Peyer's patch (tissue), 4 donors: ENCODE measurements around the gene CENPF.

Experiments used
- POLR2A ChIP-seq, 2 donors: fragments of 450-650 bp; IDR thresholded peaks; one replicate each; pipeline ENCODE4 v1.5.1; 2017; ENCODE audit warnings: antibody characterized with exemption in 2 of 2, mild to moderate bottlenecking in 2 of 2, moderate library complexity in 2 of 2
- TF ChIP-seq, protein P1 (sequence below), 6 experiments: fragments of 450-650 bp in 4 of 6; fragments of 200-600 bp in 2 of 6; sonication (generic) in 1 of 6; IDR thresholded peaks; one replicate each; pipeline ENCODE4 v1.5.1; 2017 to 2019; ENCODE audit warnings: antibody characterized with exemption in 6 of 6, mild to moderate bottlenecking in 3 of 6, moderate library complexity in 1 of 6

DNA sequence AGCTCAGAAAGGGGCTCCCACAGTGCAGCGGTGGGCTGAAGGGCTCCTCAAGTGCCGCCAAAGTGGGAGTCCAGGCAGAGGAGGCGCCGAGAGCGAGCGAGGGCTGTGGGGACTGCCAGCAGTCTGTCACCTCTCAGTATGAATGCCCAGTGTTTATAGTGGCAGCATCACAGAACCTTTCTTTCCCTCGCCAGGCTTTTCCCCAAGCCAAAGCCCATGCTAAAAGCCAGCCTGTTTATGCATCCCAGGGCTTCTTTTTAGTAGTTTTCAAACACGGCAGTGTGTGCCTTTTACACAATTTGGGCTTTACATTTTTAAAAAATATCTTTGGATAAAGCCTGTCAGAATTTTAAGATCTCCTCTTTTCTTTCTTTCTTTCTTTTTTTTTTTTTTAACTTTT is 70.6 kb downstream of the CENPF start:
- no peak for TF ChIP-seq POLR2A (IDR thresholded peaks at IDR 0.05)
- TF ChIP-seq, protein P1, sequence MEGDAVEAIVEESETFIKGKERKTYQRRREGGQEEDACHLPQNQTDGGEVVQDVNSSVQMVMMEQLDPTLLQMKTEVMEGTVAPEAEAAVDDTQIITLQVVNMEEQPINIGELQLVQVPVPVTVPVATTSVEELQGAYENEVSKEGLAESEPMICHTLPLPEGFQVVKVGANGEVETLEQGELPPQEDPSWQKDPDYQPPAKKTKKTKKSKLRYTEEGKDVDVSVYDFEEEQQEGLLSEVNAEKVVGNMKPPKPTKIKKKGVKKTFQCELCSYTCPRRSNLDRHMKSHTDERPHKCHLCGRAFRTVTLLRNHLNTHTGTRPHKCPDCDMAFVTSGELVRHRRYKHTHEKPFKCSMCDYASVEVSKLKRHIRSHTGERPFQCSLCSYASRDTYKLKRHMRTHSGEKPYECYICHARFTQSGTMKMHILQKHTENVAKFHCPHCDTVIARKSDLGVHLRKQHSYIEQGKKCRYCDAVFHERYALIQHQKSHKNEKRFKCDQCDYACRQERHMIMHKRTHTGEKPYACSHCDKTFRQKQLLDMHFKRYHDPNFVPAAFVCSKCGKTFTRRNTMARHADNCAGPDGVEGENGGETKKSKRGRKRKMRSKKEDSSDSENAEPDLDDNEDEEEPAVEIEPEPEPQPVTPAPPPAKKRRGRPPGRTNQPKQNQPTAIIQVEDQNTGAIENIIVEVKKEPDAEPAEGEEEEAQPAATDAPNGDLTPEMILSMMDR (IDR thresholded peaks at IDR 0.05) = no peak
